GM12872 (cell line): Measurements from ENCODE around the gene GPR78.

Source experiments
- TF ChIP-seq, protein P1 (sequence below): IDR thresholded peaks from 3 replicates; pipeline ENCODE4 v1.5.1; 2011; ENCODE audit warnings: low read depth, mild to moderate bottlenecking, low read length, moderate library complexity; ENCODE audit not compliant: insufficient read depth

Gene GPR78, protein sequence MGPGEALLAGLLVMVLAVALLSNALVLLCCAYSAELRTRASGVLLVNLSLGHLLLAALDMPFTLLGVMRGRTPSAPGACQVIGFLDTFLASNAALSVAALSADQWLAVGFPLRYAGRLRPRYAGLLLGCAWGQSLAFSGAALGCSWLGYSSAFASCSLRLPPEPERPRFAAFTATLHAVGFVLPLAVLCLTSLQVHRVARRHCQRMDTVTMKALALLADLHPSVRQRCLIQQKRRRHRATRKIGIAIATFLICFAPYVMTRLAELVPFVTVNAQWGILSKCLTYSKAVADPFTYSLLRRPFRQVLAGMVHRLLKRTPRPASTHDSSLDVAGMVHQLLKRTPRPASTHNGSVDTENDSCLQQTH

DNA sequence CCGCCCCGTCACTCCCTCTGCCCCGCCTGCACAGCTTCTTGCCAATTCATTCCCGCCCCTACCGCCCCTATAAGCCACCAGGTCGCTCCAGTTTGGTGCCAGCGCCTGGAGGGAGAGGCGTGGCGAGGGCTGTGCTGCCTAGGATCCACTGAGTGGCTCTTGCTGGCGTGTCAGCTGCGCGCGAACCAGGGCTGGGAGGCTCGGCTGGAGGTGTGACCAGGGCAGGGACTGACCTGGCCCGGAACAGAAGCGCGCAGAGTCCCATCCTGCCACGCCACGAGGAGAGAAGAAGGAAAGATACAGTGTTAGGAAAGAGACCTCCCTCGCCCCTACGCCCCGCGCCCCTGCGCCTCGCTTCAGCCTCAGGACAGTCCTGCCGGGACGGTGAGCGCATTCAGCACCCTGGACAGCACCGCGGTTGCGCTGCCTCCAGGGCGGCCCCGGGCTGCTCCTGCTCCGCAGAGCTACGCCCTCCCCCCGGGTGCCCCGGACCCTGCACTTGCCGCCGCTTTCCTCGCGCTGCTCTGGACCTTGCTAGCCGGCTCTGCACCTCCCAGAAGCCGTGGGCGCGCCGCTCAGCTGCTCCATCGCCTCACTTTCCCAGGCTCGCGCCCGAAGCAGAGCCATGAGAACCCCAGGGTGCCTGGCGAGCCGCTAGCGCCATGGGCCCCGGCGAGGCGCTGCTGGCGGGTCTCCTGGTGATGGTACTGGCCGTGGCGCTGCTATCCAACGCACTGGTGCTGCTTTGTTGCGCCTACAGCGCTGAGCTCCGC lies at the start of gene GPR78:
Gene GPR78, plus strand, starts transcription at position 72 of the 773 bp plus-strand sequence. Its CDS starts 591 bp downstream, at position 663.
- TF ChIP-seq, protein P1, sequence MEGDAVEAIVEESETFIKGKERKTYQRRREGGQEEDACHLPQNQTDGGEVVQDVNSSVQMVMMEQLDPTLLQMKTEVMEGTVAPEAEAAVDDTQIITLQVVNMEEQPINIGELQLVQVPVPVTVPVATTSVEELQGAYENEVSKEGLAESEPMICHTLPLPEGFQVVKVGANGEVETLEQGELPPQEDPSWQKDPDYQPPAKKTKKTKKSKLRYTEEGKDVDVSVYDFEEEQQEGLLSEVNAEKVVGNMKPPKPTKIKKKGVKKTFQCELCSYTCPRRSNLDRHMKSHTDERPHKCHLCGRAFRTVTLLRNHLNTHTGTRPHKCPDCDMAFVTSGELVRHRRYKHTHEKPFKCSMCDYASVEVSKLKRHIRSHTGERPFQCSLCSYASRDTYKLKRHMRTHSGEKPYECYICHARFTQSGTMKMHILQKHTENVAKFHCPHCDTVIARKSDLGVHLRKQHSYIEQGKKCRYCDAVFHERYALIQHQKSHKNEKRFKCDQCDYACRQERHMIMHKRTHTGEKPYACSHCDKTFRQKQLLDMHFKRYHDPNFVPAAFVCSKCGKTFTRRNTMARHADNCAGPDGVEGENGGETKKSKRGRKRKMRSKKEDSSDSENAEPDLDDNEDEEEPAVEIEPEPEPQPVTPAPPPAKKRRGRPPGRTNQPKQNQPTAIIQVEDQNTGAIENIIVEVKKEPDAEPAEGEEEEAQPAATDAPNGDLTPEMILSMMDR: no peak

DNA sequence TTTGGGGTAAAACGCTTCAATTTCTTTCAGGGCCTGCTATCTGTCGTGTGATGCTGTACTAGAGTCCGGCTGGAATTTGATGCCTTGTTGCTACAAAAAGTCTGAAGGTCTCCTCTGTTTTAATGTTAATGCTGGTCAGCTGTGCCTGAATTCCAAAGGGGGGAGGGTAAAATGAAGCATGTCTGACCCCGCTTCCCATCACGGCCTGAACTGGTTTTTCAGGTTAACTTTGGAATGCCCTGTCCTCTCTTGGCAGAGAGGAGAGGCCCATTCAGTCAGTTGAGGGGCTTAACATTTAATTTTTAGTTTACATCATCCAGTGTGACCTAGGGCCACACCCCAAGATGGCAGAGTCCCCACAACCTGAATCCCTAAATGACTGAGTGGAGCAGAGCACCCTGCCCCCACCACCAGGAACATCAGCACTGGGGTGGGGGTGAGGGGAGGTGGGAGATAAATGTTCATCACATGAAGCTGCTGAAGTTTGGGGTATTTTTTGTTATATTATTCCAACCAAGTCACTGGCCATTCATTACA lies 47.9 kb upstream of the GPR78 start:
- TF ChIP-seq, protein P1: no peak

DNA sequence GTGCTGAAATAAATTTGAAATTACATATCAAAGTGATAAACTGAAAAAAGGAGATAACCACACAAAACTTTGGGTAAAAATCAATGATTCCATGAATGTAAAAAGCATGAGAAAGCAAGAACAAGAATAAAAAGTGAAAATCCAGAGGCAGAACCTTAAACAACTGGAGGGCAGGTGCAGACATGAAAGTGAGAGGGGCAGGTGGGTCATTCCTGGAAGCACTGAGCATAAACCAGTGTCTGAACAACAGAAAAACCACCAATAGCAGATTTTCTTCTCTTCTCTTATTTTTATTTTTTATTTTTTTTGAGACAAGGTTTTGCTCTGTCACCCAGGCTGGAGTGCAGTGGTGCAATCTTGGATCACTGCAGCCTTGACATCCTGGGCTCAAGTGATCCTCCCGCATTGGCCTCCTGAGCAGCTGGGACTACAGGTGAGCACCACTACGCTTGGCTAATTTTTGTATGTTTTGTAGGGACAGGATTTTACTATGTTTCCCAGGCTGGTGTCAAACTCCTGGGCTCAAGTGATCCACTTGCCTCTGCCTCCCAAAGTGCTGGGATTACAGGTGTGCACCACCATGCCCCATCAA lies 46.8 kb upstream of the GPR78 start:
- TF ChIP-seq, protein P1: no peak

DNA sequence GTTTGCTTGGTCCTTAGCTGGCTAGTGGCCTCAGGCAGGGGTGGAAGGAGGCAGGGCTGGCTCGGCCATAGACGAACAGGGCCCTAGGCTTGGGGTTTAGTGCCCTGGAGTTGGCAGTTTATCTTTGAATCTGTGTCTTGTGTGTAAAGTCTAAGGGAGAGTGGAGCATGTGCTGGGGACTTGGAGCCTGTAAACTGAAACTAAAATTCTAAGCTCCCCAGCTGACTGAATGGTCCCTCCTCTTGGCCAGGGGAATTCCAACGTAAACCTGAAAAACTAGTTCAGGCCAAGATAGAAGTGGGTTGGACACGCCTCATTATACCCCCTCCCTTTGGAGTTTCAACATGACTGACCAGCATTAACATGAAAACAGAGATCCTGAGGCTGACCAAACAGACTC lies 46.1 kb upstream of the GPR78 start:
- TF ChIP-seq, protein P1: no peak

DNA sequence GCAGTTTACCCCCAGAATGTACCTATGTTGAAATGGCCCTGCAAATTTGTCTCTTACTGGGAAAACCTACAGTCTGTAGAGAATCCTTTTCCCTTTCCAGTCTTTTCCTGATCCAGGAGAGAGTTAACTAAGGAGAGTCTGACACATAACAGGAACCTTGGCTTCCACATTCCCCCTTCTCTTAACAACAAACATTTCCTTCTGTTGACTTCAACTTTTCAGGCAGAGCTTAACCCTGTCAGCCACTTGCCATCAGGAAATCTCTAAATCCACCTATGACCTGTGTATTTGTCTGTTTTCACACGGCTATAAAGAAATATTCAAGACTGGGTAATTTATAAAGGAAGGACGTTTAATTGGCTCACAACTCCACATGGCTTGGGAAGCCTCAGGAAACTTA lies 45.6 kb upstream of the GPR78 start:
- TF ChIP-seq, protein P1: no peak

DNA sequence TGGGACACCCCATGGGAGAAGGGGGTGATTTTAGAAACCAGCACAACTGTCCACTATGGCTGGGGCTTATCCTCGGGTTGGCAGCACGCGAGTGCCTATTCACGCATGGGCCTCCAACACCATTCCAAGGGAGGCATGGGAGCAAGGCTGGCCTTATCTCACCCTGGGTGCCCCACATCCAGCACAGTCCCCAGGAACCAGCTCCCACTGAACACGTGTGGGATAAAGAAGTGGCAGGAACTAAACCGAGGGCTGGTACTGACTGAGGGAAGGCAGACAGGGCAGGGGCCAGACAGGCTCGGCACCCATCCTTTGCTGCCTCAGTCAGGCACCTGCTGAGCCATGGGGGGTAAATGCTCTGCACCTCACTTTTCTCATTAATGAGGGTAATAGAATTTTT lies 43.7 kb upstream of the GPR78 start:
- TF ChIP-seq, protein P1: no peak

DNA sequence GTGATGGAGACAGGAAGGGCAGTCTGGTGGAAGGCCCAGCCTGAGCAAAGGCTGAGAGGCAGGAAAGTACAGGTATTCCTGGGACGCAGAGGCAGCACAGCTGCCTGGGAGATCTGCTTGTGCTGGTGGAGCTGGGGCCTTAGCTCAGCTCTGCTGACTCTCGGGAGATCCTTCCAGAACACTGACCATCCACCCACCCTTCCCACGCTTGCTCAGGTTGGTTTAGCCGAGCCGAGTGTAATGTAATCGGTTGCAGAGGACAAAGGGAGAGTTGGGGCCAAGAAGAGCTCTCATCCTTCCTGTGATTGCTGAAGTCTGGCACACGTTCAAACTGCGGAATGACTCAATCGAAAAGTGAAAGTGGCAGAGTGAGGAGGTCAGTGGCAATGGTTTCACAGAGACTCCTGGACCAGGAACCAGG lies 43.1 kb upstream of the GPR78 start:
- TF ChIP-seq, protein P1: no peak
